GM19193 (cell line): Measurements from ENCODE around the gene PTCHD1.

Experiments
- POLR2A ChIP-seq: IDR thresholded peaks from 4 replicates; pipeline ENCODE4 v1.6.1; 2011; ENCODE audit not compliant: insufficient read depth, insufficient read length; ENCODE audit errors: extremely low read depth

The PTCHD1 gene

GRCh38 chrX:23434356-23434884 lies 99.8 kb downstream of the PTCHD1 start:
- no peak for TF ChIP-seq POLR2A

DNA sequence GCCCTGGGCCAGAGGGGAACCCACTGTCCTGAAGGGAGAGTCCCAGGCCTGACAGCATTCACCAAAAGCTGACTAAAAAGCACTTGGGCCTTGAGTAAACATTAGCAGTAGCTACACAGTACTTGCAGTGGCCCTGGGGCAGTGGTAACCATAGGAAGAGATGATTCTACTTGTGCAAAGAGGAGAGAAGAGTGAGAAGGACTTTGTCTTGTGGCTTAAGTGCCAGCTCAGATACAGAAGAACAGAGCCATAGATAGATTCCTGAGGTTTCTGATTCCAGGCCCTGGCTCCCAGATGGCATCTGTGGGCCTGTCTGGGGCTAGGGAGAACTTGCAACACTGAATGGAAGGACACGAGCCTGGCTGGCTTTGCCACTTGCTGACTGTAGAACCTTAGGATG lies 100.5 kb downstream of the PTCHD1 start:
- TF ChIP-seq POLR2A = no peak

- no peak for TF ChIP-seq POLR2A
Observed at GRCh38 chrX:23435575-23435974, 100.9 kb downstream of the PTCHD1 start.

DNA sequence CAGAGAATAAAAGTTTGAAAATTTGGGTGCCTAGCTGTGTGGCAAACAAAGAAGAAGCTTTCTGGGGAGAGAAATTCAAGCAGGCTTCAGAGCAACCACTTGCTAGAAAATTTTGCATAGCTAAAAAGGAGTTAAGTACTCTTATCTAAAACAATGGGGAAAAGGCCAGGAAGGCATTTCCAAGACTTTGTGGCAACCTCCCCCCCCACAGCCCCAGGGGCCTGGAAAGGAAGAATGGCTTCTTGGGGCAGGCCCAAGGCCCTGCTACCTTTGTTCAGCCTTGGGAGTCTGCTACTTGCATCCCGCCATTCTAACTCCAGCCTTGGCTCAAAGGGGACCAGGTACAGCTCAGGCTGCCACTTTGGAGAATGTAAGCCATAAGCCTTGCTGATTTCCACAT lies 102.2 kb downstream of the PTCHD1 start:
- no peak for TF ChIP-seq POLR2A

DNA sequence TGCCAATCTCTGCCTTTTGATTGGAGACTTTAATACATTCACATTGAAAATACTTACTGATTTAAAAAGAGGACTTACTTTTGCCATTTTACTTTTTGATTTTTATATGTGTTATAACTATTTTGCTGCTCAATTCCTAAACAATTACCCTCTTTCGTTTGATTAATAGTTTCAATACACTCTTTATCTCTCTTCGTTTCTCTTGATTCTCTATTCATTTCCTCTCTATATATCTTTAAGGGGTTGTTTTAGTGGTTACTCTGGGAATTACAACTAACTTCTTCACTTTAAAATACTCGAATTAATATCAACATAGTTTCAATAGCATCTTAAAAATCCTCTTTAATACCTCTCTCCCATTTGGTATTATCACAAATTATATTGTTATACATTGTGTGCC lies 116.6 kb downstream of the PTCHD1 start:
- TF ChIP-seq POLR2A = no peak
